Mucosa of gallbladder (tissue), 1 donor: ENCODE data around the gene YES1. TPM values are rescaled to one million over a fixed set of nuclear protein-coding genes. Genes with fewer than 3 reads are reported as not detected.
"Not testable (repeated sequence)": the region's sequence is repeated elsewhere in the genome, so short reads cannot be mapped to it uniquely, and the experiment has no call there.

Source experiments
- DNase-seq: peaks from one replicate; pipeline ENCODE4 v3.0.0-alpha.2; 2020; ENCODE audit warnings: low spot score
- total RNA-seq: library from RNA; stranded (reverse); gene quantifications from one replicate; pipeline ENCODE4 v1.2.1, GENCODE V29; 2021
- donor health status: DM: no; HTN: no; CAD: no.

Gene YES1
- total RNA-seq, 1 donor from 2014 or later = 46.0 TPM

- no peak for DNase-seq
These were observed 126.6 kb downstream of the YES1 start for GRCh38 chr18:685438-685837.

GRCh38 chr18:683531-683930 lies 128.5 kb downstream of the YES1 start:
- DNase-seq = peak; percentile 37

DNA sequence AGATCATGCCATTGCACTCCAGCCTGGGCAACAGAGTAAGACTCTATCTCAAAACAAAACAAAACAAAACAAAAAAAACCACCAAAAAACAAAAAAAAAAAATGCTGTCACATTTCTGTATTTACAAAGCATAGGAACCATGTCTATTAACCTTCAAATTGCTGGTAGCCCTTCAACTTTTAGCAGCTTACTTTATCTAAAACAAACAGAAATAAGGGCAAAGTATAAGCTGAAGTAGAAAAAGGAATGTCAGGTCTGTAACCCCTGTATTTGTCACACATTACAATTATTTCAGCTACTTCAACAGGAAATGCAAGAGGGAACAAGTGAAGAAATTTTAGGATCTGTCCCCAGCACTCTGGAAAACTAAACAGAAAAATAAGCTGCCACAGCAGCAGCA lies 129.2 kb downstream of the YES1 start:
- no peak for DNase-seq

GRCh38 chr18:682416-682815 lies 129.6 kb downstream of the YES1 start:
- DNase-seq = not testable (repeated sequence)

DNA sequence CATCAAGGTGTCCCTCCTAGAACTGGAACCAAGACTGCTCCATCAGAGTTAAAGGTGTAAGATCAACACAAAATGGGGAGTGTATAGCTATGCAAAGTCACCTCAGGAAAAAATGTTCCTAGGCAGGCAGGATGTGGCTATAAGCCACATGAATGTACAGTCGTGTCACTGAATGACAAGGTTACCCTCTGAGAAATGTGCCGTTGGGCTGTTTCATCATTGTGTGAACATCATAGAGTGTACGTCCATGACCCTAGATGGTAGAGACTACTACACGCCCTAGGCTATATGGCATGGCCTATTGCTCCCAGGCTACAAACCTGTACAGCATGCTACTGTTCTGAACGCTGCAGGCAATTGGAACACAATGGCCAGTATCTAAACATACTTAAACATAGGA lies 130.1 kb downstream of the YES1 start:
- no peak for DNase-seq

DNA sequence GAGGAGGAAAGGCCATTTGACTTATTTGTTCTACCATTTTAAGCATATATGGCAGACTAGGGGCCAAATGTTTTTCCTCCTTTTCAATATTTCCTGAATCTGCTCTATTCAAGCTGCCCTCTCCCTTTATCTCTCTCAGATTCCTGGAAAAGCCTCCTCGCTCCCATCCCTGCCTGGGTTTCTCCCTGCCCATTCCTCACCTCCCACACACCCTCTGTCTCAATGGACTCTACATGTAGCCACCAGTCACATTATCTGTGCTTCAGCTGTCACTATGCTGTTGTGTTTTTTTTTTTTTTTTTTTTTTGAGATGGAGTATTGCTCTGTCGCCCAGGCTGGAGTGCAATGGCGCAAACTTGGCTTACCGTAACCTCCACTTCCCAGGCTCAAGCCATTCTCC lies 131.7 kb downstream of the YES1 start:
- no peak for DNase-seq

GRCh38 chr18:679516-679915 lies 132.5 kb downstream of the YES1 start:
- DNase-seq = no peak

- no peak for DNase-seq
These were observed 133.4 kb downstream of the YES1 start for GRCh38 chr18:678482-679182.

- no peak for DNase-seq
These were observed 134.1 kb downstream of the YES1 start for GRCh38 chr18:677951-678381.

DNA sequence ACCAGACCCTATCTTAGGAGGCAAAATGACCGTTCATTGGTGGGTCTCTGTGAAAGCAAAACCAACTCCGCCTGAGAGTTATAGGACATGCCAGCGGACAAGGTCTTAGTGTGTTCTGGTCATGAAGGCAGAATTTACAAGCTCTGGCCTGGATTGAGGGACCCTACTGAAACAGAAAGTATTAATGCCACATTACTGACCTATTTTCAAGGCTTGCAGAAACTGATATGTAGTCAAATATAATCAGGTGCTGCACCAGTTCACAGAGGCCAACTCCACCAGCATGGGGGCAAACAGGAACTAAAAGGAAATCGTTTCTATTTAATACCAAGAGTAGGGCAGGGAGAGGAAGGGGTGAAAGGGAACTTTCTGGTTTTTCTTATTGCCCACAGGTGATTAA lies 134.9 kb downstream of the YES1 start:
- no peak for DNase-seq

DNA sequence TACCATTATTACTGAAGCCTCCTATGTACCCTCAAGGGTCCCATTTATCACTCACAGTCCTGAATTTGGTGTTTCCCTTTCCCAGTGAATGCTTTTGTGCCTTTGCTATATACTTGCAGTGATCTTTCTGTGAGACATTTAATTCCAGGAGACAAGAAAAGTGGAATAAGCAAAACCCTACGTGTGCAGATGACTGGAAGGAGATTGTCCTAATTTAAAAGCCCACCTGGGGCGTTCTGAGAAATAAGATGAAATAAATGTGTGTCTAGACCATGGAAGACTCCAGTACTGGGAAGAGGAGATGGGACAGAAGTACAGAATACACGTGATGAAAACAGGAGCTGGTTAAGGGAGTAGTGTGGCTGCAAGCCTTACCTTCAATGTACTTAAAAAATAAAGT lies 135.3 kb downstream of the YES1 start:
- no peak for DNase-seq

- DNase-seq = no peak
These were observed 136.0 kb downstream of the YES1 start for GRCh38 chr18:676069-676468.

GRCh38 chr18:675307-675706 lies 136.7 kb downstream of the YES1 start:
- DNase-seq = no peak

- no peak for DNase-seq
These were observed 138.3 kb downstream of the YES1 start for GRCh38 chr18:673769-674168.

GRCh38 chr18:673317-673716 lies 138.7 kb downstream of the YES1 start:
- DNase-seq = no peak

Other genes starting within 250 kb of the YES1 start
- not detected for gene CETN1, start 231.9 kb downstream of the YES1 start, total RNA-seq
- gene CLUL1, start 215.3 kb downstream of the YES1 start, total RNA-seq = 0.46 TPM
- 5.8 TPM for gene TYMS, start 154.6 kb downstream of the YES1 start, total RNA-seq
- gene ENOSF1, start 99.6 kb downstream of the YES1 start, total RNA-seq = 58.4 TPM
- 1.1 TPM for gene ADCYAP1, start 92.6 kb upstream of the YES1 start, total RNA-seq